Effector memory CD8-positive, alpha-beta T cell (primary cell): ENCODE measurements around the gene WDR1.

ENCODE experiments used
- ATAC-seq: fragments of 150-1000 bp; cut with Tn5 transposase; replicated peaks from 2 replicates; pipeline ENCODE4 v1.10.0; 2021; ENCODE audit warnings: mild to moderate bottlenecking, moderate library complexity
- DNase-seq, 3 experiments: peaks; one replicate each; pipeline ENCODE4 v3.0.0; 2021
- H3K27ac Mint-ChIP-seq, 2 donors: one replicate each; pipeline ENCODE4 v1.8.0; 2022; ENCODE audit warnings: mild to moderate bottlenecking in 2 of 2, mixed read lengths in 2 of 2, moderate library complexity in 2 of 2
- H3K27me3 Mint-ChIP-seq, 2 donors: one replicate each; pipeline ENCODE4 v1.8.0; 2022; ENCODE audit warnings: mixed read lengths in 2 of 2
- H3K36me3 Mint-ChIP-seq: one replicate; pipeline ENCODE4 v1.8.0; 2022; ENCODE audit warnings: mild to moderate bottlenecking, moderate library complexity, mixed read lengths; ENCODE audit not compliant: insufficient read depth
- H3K4me1 Mint-ChIP-seq, 2 donors: one replicate each; pipeline ENCODE4 v1.8.0; 2022; ENCODE audit warnings: low read depth in 2 of 2, mixed read lengths in 2 of 2
- H3K4me3 Mint-ChIP-seq, 2 donors: one replicate each; pipeline ENCODE4 v1.8.0; 2022; ENCODE audit warnings: mild to moderate bottlenecking in 2 of 2, mixed read lengths in 2 of 2, moderate library complexity in 2 of 2
- H3K9me3 Mint-ChIP-seq, 2 donors: one replicate each; pipeline ENCODE4 v1.8.0; 2022; ENCODE audit warnings: mixed read lengths in 2 of 2

The WDR1 gene

DNA sequence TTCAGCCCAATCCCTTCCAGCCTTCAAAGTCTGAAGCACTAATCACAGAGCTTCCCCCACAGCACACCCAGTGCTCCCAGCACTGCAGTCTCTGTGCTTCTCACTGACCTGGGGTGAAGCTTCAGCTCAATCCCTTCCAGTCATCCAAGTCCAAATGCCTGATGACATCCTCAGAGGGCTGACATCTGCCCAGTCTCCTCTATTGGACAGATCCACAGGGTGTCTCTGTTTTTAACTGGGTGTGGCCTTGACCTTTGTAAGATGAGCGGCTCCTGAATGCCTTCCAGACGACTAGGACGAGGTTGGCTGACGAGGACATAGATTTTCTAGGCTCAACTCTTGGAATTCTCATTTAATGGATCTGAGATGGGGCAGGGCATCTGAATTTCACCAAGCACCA, 87.7 kb downstream of the WDR1 start:
- Mint-ChIP-seq H3K27me3 (peaks cover 12 to 67% of the 10 kb centered on the region in 2 donors), H3K4me3 (no peak overlapping the region), H3K9me3 (no peaks in the 10 kb centered on the region), H3K27ac (no peak overlapping the region), H3K4me1 (peaks cover 5 to 7% of the 10 kb centered on the region in 2 donors), H3K36me3 (peaks cover 4% of the 10 kb centered on the region)
- no peak for ATAC-seq
- DNase-seq = no peak

DNA sequence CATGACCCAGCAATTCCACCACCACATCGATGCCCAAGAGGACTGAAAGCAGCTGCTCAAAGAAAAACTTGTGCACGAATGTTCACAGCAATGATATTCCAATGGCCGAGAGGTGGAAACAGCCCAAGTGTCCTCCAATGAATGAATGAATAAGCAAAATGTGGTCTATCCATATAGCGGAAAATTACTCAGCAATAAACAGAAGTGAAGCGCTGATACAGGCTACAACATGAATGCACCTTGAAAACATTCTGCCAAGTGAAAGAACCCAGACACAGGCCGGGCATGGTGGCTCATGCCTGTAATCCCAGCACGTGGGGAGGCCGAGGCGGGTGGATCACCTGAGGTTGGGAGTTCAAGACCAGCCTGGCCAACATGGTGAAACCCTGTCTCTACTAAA, 90.1 kb downstream of the WDR1 start:
- peaks cover 10 to 62% of the 10 kb centered on the region in 2 donors for H3K27me3 Mint-ChIP-seq
- ATAC-seq (no peak), DNase-seq (no peak)
- H3K27ac Mint-ChIP-seq = no peak overlapping the region
- H3K4me1 Mint-ChIP-seq = peaks cover 0 to 1% of the 10 kb centered on the region in 2 donors
- no peaks in the 10 kb centered on the region for H3K9me3 Mint-ChIP-seq
- H3K4me3 Mint-ChIP-seq = no peak overlapping the region
- H3K36me3 Mint-ChIP-seq = peaks cover 4% of the 10 kb centered on the region

DNA sequence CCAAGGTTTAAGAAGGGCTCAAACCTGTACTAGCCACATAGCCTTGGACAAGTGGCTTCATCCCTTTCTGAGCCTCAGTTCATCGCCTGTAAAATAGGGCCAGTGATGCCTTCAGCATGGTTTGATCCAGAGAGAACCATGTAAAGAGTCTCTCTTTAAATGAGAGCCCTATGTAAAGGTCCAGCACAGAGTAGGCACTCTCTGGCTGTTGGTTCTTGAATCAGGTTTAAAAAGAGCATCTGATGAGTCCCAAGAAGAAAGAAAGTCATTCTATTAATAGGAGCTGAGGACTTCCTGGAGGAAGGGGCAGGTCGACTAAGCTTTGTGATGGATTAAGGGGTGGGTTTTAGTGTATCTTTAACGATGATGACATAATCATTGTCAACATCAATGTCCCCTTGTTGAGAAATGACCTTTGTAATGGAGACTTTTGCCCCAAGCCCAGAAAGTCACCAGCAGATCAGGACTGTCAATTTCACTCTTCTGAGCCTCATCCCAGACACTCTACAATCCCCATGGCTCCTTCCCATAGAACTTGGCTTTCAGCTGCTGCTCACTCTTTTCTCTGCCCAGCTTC, 91.3 kb downstream of the WDR1 start:
- H3K36me3 Mint-ChIP-seq = peaks cover 4% of the 10 kb centered on the region
- no peak for DNase-seq
- peaks cover 0 to 1% of the 10 kb centered on the region in 2 donors for H3K4me1 Mint-ChIP-seq
- peaks cover 10 to 62% of the 10 kb centered on the region in 2 donors for H3K27me3 Mint-ChIP-seq
- ATAC-seq = no peak
- H3K9me3 Mint-ChIP-seq = no peaks in the 10 kb centered on the region
- H3K4me3 Mint-ChIP-seq = no peak overlapping the region
- no peak overlapping the region for H3K27ac Mint-ChIP-seq
